A549 (cell line): ENCODE data around the gene TOPBP1. TPM values are rescaled to one million over a fixed set of nuclear protein-coding genes. Genes with fewer than 3 reads are reported as not detected.

Source experiments
- ATAC-seq, 2 experiments: fragments of 200-7000 bp in 1 of 2; fragments of >200 bp in 1 of 2; cut with Nextera tagmentation in 1 of 2; cut with Tn5 transposase in 1 of 2; 3 replicates each; pipeline versions ENCODE4 v1.8.0 to v1.9.1; 2018 to 2020; ENCODE audit warnings: mild to moderate bottlenecking in 1 of 2, moderate library complexity in 1 of 2
- CTCF ChIA-PET: fragments of 300-600 bp; sonication (Branson Sonifier 250); formaldehyde crosslinking; extraction: SDS; loops from one replicate; lab custom pipeline; 2021; ENCODE audit warnings: antibody characterized with exemption, inconsistent platforms; lab: Yijun Ruan, JAX
- POLR2A ChIA-PET: fragments of 350-600 bp; formaldehyde crosslinking; extraction: SDS; loops from one replicate; lab custom pipeline; 2021; ENCODE audit warnings: antibody characterized with exemption, inconsistent platforms; lab: Yijun Ruan, JAX
- DNase-seq, 2 experiments: peaks; one replicate each; pipeline versions ENCODE4 v3.0.0 to v3.0.0-alpha.2; 2011 to 2016; ENCODE audit warnings: low read depth in 1 of 2, low spot score in 1 of 2
- FAIRE-seq: peaks from 2 replicates; lab custom pipeline; 2011; peaks lifted over from hg19 to GRCh38; lab: Jason Lieb, UNC
- H3K27ac ChIP-seq, 2 experiments: fragments of >200 bp; sonication (Bioruptor Twin); formaldehyde crosslinking; 3 replicates each; pipeline ENCODE4 v1.5.1; 2016 to 2017
- H3K4me1 ChIP-seq: fragments of >200 bp; sonication (Bioruptor Twin); formaldehyde crosslinking; 3 replicates; pipeline ENCODE4 v1.6.1; 2016
- H3K4me2 ChIP-seq: fragments of >200 bp; sonication (Bioruptor Twin); formaldehyde crosslinking; 3 replicates; pipeline ENCODE4 v1.6.1; 2016
- H3K4me3 ChIP-seq: fragments of >200 bp; sonication (Bioruptor Twin); formaldehyde crosslinking; 3 replicates; pipeline ENCODE4 v1.5.1; 2016
- H3K9me3 ChIP-seq: fragments of >200 bp; sonication (Bioruptor Twin); formaldehyde crosslinking; 3 replicates; pipeline ENCODE4 v1.6.1; 2016
- BHLHE40 ChIP-seq: IDR thresholded peaks from 2 replicates; pipeline ENCODE4 v1.6.1; 2012; ENCODE audit warnings: low read depth, low read length, inconsistent platforms
- CBX2 ChIP-seq: fragments of 200-600 bp; sonication (generic); IDR thresholded peaks from 2 replicates; pipeline ENCODE4 v1.6.1; 2016; ENCODE audit warnings: low read depth, mild to moderate bottlenecking, borderline replicate concordance
- CEBPB ChIP-seq, 2 experiments: fragments of >200 bp in 1 of 2; sonication (Bioruptor Twin) in 1 of 2; formaldehyde crosslinking in 1 of 2; IDR thresholded peaks; 2 replicates each; pipeline ENCODE4 v1.6.1; 2012 to 2016
- EHMT2 ChIP-seq: fragments of 200-600 bp; sonication (generic); IDR thresholded peaks from 2 replicates; pipeline ENCODE4 v1.6.1; 2016; ENCODE audit warnings: antibody characterized with exemption, low read depth, mild to moderate bottlenecking, moderate library complexity
- EP300 ChIP-seq, 2 experiments: fragments of >200 bp; sonication (Bioruptor Twin); formaldehyde crosslinking; IDR thresholded peaks; 2 replicates in 1 of 2; 3 replicates in 1 of 2; pipeline ENCODE4 v1.6.1; 2016 to 2017
- ESRRA ChIP-seq: fragments of 150-350 bp; IDR thresholded peaks from 2 replicates; pipeline ENCODE4 v1.6.1; 2014; ENCODE audit warnings: mild to moderate bottlenecking, low read length, borderline replicate concordance
- FOSL2 ChIP-seq, 2 experiments: fragments of 450-650 bp in 1 of 2; fragments of >200 bp in 1 of 2; sonication (Bioruptor Twin) in 1 of 2; formaldehyde crosslinking; IDR thresholded peaks; 2 replicates each; pipeline versions ENCODE4 v1.5.0 to v1.6.1; 2016 to 2020; ENCODE audit warnings: mild to moderate bottlenecking in 1 of 2, moderate library complexity in 1 of 2
- GATA3 ChIP-seq: IDR thresholded peaks from 2 replicates; pipeline ENCODE4 v1.6.1; 2012; ENCODE audit warnings: borderline replicate concordance
- HDAC2 ChIP-seq: fragments of 200-600 bp; sonication (generic); IDR thresholded peaks from 2 replicates; pipeline ENCODE4 v1.6.1; 2016
- JUNB ChIP-seq: fragments of >200 bp; sonication (Bioruptor Twin); formaldehyde crosslinking; IDR thresholded peaks from 2 replicates; pipeline ENCODE4 v1.6.1; 2016
- MAFK ChIP-seq: fragments of 450-650 bp; IDR thresholded peaks from 2 replicates; pipeline ENCODE4 v1.6.1; 2014; ENCODE audit not compliant: partially characterized antibody
- MAX ChIP-seq: IDR thresholded peaks from 2 replicates; pipeline ENCODE4 v1.6.1; 2012
- MAZ ChIP-seq: fragments of 150-350 bp; IDR thresholded peaks from 2 replicates; pipeline ENCODE4 v1.6.1; 2014; ENCODE audit warnings: antibody characterized with exemption, low read depth, low read length, borderline replicate concordance
- RARB ChIP-seq: fragments of 250-450 bp; sonication (Bioruptor Pico); IDR thresholded peaks from 2 replicates; pipeline ENCODE4 v1.8.0; 2021; ENCODE audit warnings: mild to moderate bottlenecking, moderate library complexity
- SREBF2 ChIP-seq: fragments of 450-650 bp; IDR thresholded peaks from 2 replicates; pipeline ENCODE4 v1.6.1; 2014; ENCODE audit warnings: mild to moderate bottlenecking, moderate library complexity
- TFCP2L1 ChIP-seq: fragments of 250-450 bp; sonication (Bioruptor Pico); IDR thresholded peaks from 2 replicates; pipeline ENCODE4 v1.5.0; 2021; ENCODE audit warnings: mild to moderate bottlenecking
- TP53 ChIP-seq: fragments of 250-450 bp; sonication (Bioruptor Pico); IDR thresholded peaks from 2 replicates; pipeline ENCODE4 v1.5.0; 2021; ENCODE audit warnings: mild to moderate bottlenecking, moderate library complexity
- WGBS: methylation state at CpG from one replicate; pipeline ENCODE4 v1.1.6; 2017; ENCODE audit errors: missing lambda C conversion rate; 5-methylcytosine and 5-hydroxymethylcytosine counted together
- polyA plus RNA-seq, 4 experiments: library from polyadenylated mRNA; depleted of rRNA in 3 of 4; stranded (reverse); fragments of >200 nt; fragmentation: RNase III in 1 of 4; extraction: RNeasy Plus Mini Kit Qiagen cat#74134 plus additional on column Dnase treatment in 1 of 4; gene quantifications; 2 replicates in 3 of 4; 3 replicates in 1 of 4; pipeline ENCODE4 v1.2.3, GENCODE V29; 2011 to 2017
- TF ChIP-seq, protein P1 (sequence below): fragments of >200 bp; sonication (Bioruptor Twin); formaldehyde crosslinking; IDR thresholded peaks from 3 replicates; pipeline ENCODE4 v1.5.1; 2016

The TOPBP1 gene
- polyA plus RNA-seq, 2 of the 4 experiments (the other 2 are of a cell fraction), result 32.6 to 56.2 TPM

DNA sequence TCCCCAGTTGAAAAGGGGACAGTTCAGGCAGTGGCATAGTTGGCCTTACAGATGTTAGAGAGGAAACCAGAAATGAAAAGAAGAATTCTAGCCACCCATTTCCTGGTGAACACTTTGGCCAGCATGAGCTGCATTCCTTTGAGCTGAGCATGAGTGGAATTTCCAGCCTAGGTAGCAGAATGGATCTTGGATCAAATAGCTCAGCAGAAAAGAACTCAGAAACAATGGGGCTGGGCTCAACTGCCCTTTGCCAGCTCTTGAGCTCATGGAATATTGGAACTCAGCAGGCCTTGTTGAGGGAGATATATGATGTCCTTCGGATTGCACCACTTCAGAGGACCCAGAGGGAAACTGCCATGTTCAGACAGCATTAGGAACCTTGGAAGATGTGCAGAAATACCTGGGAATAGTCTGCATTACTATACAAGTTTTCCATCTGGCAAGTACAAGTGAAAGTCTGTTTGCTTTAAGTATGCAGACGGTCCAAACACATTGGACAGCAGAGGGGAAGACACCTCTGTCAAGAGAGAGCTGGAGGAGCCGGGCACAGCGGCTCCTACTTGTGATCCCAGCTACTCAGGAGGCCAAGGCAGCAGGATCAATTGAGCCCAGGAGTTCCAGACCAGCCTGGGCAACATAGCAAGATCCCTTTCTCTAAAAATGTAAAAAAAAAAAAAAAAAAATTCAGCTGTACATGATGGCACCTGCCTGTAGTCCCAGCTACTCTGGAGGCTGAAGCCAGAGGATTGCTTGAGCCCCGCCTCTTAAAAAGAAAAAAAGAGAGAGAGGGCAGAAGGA is 91.4 kb downstream of the TOPBP1 start:
- DNase-seq (peak in 1 of 2 experiments; percentile 71), FAIRE-seq (no peak), ATAC-seq (peak in 1 of 2 experiments; percentile 19; a peak in 3 of 6 replicates)
- ChIA-PET CTCF (interaction anchor here (0.8 to 3.4 kb wide), 5 partner anchors 9 to 82 kb away, joined by 3 to 17 read pairs (median 5); no protein-coding TSS in a partner anchor), POLR2A (interaction anchor here (0.6 to 0.9 kb wide), 2 partner anchors 9 to 34 kb away, joined by 3 to 6 read pairs; no protein-coding TSS in a partner anchor)
- WGBS, result 56% methylated on average over 5 of the region's 5 CpGs
- peak overlapping the region; percentile 83 to 86 for H3K27ac ChIP-seq
- TF ChIP-seq MAFK (peak; percentile 51), SREBF2 (no peak)
- H3K4me1 ChIP-seq, result peaks cover 49% of the 10 kb centered on the region
- H3K4me2 ChIP-seq, result peak overlapping the region; percentile 80
- H3K9me3 ChIP-seq, result no peaks in the 10 kb centered on the region
- no peak overlapping the region for H3K4me3 ChIP-seq

GRCh38 chr3:133568294-133569014 is 93.3 kb downstream of the TOPBP1 start:
- POLR2A ChIA-PET, result interaction anchor here (0.6 to 1.4 kb wide), 4 partner anchors 10 to 878 kb away, joined by 4 to 5 read pairs (median 4); no protein-coding TSS in a partner anchor

DNA sequence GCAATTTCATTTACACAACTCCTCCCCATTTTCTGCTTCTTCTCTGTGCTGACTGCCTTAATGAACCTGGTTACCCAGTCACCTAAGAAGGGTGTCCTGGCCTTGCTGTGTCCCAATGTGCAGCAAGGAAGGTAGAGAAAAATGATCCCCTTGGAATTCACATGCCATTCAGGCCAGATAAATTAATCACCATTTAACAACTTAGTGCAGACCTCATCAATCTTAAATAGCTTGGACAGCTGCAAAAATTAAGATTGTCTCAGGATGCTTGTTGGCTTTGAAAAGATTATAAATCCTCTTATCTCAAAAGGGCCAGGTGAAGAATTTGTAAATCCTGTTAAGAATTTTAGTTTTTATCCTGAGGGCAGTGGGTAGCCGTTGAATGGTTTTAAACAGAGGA is 97.9 kb downstream of the TOPBP1 start:
- Histone ChIP-seq H3K4me2 (no peak overlapping the region), H3K9me3 (no peaks in the 10 kb centered on the region), H3K4me1 (peaks cover 16% of the 10 kb centered on the region), H3K27ac (no peak overlapping the region), H3K4me3 (no peak overlapping the region)
- CTCF ChIA-PET, result interaction anchor here (0.9 to 2.0 kb wide), 2 partner anchors 11 to 16 kb away, joined by 3 to 7 read pairs; no protein-coding TSS in a partner anchor
- TF ChIP-seq, protein P1, sequence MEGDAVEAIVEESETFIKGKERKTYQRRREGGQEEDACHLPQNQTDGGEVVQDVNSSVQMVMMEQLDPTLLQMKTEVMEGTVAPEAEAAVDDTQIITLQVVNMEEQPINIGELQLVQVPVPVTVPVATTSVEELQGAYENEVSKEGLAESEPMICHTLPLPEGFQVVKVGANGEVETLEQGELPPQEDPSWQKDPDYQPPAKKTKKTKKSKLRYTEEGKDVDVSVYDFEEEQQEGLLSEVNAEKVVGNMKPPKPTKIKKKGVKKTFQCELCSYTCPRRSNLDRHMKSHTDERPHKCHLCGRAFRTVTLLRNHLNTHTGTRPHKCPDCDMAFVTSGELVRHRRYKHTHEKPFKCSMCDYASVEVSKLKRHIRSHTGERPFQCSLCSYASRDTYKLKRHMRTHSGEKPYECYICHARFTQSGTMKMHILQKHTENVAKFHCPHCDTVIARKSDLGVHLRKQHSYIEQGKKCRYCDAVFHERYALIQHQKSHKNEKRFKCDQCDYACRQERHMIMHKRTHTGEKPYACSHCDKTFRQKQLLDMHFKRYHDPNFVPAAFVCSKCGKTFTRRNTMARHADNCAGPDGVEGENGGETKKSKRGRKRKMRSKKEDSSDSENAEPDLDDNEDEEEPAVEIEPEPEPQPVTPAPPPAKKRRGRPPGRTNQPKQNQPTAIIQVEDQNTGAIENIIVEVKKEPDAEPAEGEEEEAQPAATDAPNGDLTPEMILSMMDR, result no peak
- no peak for TF ChIP-seq HDAC2
- TF ChIP-seq EP300 (IDR thresholded peaks at IDR 0.05), result no peak
- no peak for ATAC-seq
- DNase-seq, result no peak
- POLR2A ChIA-PET, result interaction anchor here (2.2 kb wide), 1 partner anchor 10 kb away, joined by 8 read pairs; the partner anchor contains the start of gene CDV3
- WGBS, result 84% methylated on average over 1 of the region's 1 CpG
- no peak for FAIRE-seq

More at GRCh38 chr3:133568294-133569014, 93.3 kb downstream of the TOPBP1 start:
- no peak overlapping the region for H3K4me3 ChIP-seq
- CTCF ChIA-PET, result interaction anchor here (1.0 to 3.4 kb wide), 5 partner anchors 11 to 144 kb away, joined by 4 to 17 read pairs (median 4); no protein-coding TSS in a partner anchor
- WGBS, result 4% methylated on average over 8 of the region's 8 CpGs
- DNase-seq, result peak; percentile 55 to 80
- peak overlapping the region; percentile 83 to 86 for H3K27ac ChIP-seq
- H3K4me2 ChIP-seq, result peak overlapping the region; percentile 80
- H3K9me3 ChIP-seq, result no peaks in the 10 kb centered on the region
- peaks cover 49% of the 10 kb centered on the region for H3K4me1 ChIP-seq
- ATAC-seq, result peak; percentile 62 to 66
- TF ChIP-seq MAZ (no peak), EP300 (IDR thresholded peaks at IDR 0.05) (no peak), MAFK (peak; percentile 45), CBX2 (no peak), RARB (CRISPR knock-in tag) (no peak), ESRRA (no peak), TFCP2L1 (CRISPR knock-in tag) (no peak), MAX (peak; percentile 38; the same call in 1 of the 2 replicates), TP53 (CRISPR knock-in tag) (no peak), HDAC2 (no peak), BHLHE40 (no peak), JUNB (peak; percentile 42), GATA3 (peak; percentile 36; the same call in 1 of the 2 replicates), EHMT2 (no peak), FOSL2 (IDR thresholded peaks at IDR 0.05) (0 out of 2 replicates have a peak, but pooled peaks have one; percentile 26), FOSL2 (CRISPR knock-in tag; IDR thresholded peaks at IDR 0.05) (peak; percentile 72), CEBPB (IDR thresholded peaks at IDR 0.05) (peak in 1 of 2 experiments; percentile 28; a peak in 1 of 4 replicates)
- no peak for FAIRE-seq
